HG02588 (cell line): ENCODE results near the gene RNASE1.
"Not testable (repeated sequence)": the region's sequence is repeated elsewhere in the genome, so short reads cannot be mapped to it uniquely, and the experiment has no call there.

ENCODE experiments used
- ATAC-seq: cut with Tn5 transposase; IDR thresholded peaks from one replicate; pipeline ENCODE4 v1.9.1; 2021; ENCODE audit warnings: mild to moderate bottlenecking, moderate library complexity; ENCODE audit not compliant: unreplicated experiment

Gene RNASE1

GRCh38 chr14:20775043-20775442 is 27.6 kb downstream of the RNASE1 start:
- ATAC-seq = no peak

DNA sequence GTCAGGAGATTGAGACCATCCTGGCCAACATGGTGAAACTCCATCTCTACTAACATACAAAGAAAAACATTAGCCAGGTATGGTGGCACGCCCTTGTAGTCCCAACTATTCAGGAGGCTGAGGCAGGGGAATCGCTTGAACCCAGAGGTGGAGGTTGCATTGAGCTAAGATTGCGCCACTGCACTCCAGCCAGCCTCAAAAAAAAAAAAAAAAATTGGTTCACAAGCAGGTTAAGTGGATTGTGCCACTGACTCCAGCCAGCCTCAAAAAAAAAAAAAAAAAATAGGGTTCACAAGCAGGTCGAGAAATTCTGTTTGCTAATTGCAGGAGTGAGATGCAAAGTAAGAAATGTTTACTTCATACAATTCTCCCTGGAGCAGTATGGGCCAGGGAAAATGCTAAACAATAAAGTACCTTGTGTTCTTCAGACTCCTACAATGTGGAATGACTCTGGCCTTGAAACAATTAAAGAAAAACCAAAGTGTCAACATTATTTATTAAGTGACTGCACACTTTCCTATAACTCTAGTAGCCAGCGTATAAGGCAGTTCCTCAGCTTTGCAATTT is 28.3 kb downstream of the RNASE1 start:
- ATAC-seq = no peak

GRCh38 chr14:20772650-20773049 is 30.0 kb downstream of the RNASE1 start:
- no peak for ATAC-seq

DNA sequence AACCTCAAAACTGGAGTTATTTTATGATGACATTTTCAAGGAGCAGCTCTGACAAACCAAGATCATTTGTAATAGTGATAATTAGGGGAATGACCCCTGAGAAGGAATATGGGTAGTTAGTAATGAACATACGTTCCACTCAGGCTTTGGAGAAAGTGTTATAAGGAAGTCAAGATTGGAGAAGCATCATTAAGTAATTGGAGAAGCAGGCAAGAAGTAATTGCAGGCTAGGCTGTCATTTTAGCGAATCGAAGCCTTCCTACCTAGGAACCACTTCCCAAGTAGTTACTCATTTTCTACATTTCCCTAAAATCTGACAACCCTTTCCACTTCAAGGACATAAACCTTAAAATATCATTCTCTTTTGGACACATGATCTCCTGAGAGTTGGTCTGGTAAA is 33.2 kb downstream of the RNASE1 start:
- ATAC-seq = no peak

GRCh38 chr14:20768593-20768892 is 34.1 kb downstream of the RNASE1 start:
- no peak for ATAC-seq

GRCh38 chr14:20760950-20761349 is 41.7 kb downstream of the RNASE1 start:
- no peak for ATAC-seq

DNA sequence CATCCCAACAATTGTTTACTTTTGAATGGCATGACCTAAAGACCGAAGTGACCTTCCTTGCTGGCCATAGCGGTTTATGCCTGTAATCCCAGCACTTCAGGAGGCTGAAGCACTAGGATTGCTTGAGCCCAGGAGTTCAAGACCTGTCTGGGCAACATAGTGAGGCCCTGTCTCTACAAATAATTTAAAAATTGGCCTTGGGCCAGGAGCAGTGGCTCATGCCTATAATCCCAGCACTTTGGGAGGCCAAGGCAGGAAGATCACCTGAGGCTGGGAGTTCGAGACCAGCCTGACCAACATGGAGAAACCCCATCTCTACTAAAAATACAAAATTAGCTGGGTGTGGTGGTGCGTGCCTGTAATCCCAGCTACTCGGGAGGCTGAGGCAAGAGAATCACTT is 43.2 kb downstream of the RNASE1 start:
- ATAC-seq = not testable (repeated sequence)

DNA sequence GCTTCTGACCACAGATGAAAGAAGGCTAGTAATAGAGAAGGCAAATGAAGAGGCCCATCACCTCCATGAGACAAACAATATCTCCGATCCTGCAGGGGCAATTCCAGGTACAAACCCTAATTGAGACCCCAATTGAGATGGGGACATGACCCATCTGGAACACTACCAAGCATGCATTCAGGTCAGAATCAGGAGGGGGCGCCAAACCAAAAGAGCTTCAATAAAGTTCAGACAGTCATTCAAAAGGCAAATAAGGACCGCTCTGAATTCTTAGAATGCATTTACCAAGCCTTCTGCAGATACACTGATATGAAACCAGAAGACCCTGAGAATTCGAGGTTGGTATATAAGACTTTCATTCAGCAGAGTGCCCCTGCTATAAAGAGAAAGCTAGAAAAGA is 44.7 kb downstream of the RNASE1 start:
- ATAC-seq = no peak

DNA sequence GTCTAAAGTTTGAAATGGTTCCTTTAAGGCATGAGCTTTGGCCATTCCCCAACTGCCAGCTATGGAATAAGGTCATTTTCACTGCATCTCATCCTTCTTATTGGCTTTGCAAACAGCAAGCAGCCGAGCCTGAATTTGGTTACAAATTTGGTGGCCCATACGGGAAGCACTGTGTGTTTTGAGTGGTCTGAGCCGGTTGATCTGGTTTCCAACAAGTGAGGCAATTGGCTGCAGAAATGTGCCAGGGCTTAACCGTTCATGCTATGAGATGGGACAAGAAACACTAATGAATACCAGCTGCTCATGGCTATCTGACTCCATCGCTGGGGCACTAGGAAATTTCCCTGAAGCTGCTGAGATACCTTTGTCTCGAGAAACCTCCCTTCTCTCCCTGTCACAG is 47.6 kb downstream of the RNASE1 start:
- no peak for ATAC-seq

DNA sequence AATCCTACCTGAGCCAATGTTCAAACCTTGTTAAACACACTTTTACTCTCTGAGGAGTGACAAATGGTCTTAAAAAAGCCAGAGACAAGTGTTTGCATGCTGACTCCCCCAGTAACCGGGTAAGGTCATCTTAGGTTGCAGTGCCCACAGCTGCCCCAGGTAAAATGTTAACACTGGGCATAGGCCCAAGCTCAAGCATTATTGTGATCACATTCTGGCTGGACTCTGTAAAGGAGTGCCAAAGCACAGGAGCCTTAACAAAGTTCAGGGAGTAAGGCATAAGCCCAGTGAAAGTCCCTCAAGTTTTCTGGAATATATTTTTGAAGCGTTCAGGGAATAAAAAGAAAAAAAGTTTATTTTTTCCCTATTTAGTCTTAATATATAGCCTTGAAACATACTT is 48.3 kb downstream of the RNASE1 start:
- ATAC-seq = no peak

GRCh38 chr14:20751963-20752562 is 50.6 kb downstream of the RNASE1 start:
- ATAC-seq = no peak
